HL-60 (cell line): ENCODE results near the gene RAB21.

ENCODE experiments used
- CTCF ChIP-seq: IDR thresholded peaks from one replicate; pipeline ENCODE4 v1.5.1; 2011; ENCODE audit warnings: low read length, control low read depth, inconsistent platforms; ENCODE audit not compliant: insufficient read depth
- POLR2AphosphoS5 ChIP-seq: IDR thresholded peaks from 2 replicates; pipeline ENCODE4 v1.6.1; 2012; ENCODE audit warnings: low read depth
- REST ChIP-seq: IDR thresholded peaks from 2 replicates; pipeline ENCODE4 v1.6.1; 2012; ENCODE audit warnings: low read depth; ENCODE audit not compliant: insufficient replicate concordance
- SPI1 ChIP-seq: IDR thresholded peaks from 2 replicates; pipeline ENCODE4 v1.6.1; 2012; ENCODE audit warnings: low read depth, mild to moderate bottlenecking, borderline replicate concordance

DNA sequence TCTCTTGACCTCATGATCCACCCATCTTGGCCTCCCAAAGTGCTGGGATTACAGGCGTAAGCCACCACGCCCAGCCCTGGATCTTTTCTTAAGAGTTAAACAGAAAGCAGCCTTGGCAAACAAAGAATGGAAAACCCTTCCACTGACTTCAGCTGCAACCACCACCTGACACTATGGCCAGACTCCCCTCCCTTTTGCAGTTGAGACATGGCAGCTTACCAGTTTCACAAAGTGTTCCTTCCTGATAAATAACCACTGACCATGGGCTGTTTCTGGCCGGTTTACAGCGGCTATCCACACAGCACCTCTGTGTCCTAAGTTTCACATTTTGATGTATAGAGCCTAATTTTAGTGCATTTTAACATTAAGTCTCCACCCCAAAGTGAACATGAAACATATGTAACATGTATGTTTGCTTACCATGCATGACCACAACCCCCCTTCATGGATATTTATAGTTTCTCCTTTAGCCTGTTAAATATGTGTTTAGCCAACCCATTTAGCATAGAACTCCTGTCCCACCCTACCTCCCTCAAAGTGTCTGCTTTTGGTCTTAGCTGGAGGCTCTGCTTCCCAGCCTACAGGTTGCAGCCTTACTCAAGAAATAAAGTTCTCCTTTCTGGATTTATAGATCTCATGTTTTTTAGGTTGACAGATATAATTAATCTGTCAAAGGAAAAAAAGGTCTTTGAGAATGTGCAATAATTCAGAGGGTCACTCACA is 32.7 kb upstream of the RAB21 start:
- TF ChIP-seq CTCF = no peak
- no peak for TF ChIP-seq SPI1
- TF ChIP-seq POLR2AphosphoS5 = no peak
- no peak for TF ChIP-seq REST
